PFSK-1 (cell line): ENCODE results near the gene FOXO1.

ENCODE experiments used
- FOXP2 ChIP-seq: optimal IDR thresholded peaks from 2 replicates; pipeline ENCODE3; 2011; ENCODE audit warnings: borderline replicate concordance, control low read depth, inconsistent platforms; ENCODE audit not compliant: insufficient read depth; ENCODE audit errors: extremely low read length, extremely low read depth
- POLR2AphosphoS5 ChIP-seq: IDR thresholded peaks from 2 replicates; pipeline ENCODE4 v1.6.1; 2012; ENCODE audit warnings: low read depth, mild to moderate bottlenecking, control low read depth, low read length, moderate library complexity
- REST ChIP-seq, 2 experiments: IDR thresholded peaks; 2 replicates each; pipeline versions ENCODE4 v1.6.1 to v1.8.0; 2011 to 2012; ENCODE audit warnings: low read depth in 2 of 2, low read length in 2 of 2, control low read depth in 1 of 2, inconsistent platforms in 1 of 2, mild to moderate bottlenecking in 1 of 2, moderate library complexity in 1 of 2; ENCODE audit not compliant: insufficient read depth in 1 of 2
- SIN3A ChIP-seq: IDR thresholded peaks from 2 replicates; pipeline ENCODE4 v1.6.1; 2012; ENCODE audit warnings: mild to moderate bottlenecking, low read length, moderate library complexity, borderline replicate concordance; ENCODE audit not compliant: insufficient read depth
- TAF1 ChIP-seq: IDR thresholded peaks from 2 replicates; pipeline ENCODE4 v1.6.1; 2012; ENCODE audit warnings: low read length, control low read depth, borderline replicate concordance; ENCODE audit not compliant: insufficient read depth

DNA sequence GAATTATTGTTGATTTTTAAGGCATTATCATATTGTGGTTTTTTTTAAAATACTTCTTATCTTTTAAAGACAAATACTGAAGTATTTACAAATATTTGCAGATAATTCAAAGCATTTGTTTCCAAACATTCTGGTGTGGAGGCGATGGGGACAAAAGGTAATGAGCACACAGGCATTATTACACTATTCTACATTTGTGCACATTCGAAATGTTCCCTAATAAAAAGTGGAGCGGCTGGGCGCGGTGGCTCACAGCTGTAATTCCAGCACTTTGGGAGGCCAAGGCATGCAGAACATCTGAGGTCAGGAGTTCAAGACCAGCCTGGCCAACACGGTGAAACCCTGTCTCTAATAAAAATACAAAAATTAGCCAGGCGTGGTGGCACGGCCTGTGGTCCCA lies 133.4 kb downstream of the FOXO1 start:
- no peak for TF ChIP-seq POLR2AphosphoS5
- no peak for TF ChIP-seq REST (IDR thresholded peaks at IDR 0.05; ENCODE audit: insufficient read depth in 1 of 2, low read depth in 2 of 2, low read length in 2 of 2)
- TF ChIP-seq TAF1 = no peak
- no peak for TF ChIP-seq SIN3A
- TF ChIP-seq FOXP2 = no peak
